Astrocyte (in vitro differentiated cells and primary cell): ENCODE data around the gene JAM2. TPM values are rescaled to one million over a fixed set of nuclear protein-coding genes. Genes with fewer than 3 reads are reported as not detected.

Experiments
- DNase-seq: peaks from one replicate; pipeline ENCODE4 v3.0.0-alpha.2; 2010; ENCODE audit warnings: low read depth
- FAIRE-seq: peaks from 2 replicates; lab custom pipeline; 2011; peaks lifted over from hg19 to GRCh38; lab: Jason Lieb, UNC
- H2AFZ ChIP-seq: 2 replicates; pipeline ENCODE4 v1.6.0; 2012; ENCODE audit warnings: low read depth, low read length, inconsistent platforms
- H3K27ac ChIP-seq: 2 replicates; pipeline ENCODE4 v1.5.1; 2011; ENCODE audit warnings: low read depth, low read length, inconsistent platforms
- H3K27me3 ChIP-seq: 2 replicates; pipeline ENCODE4 v1.6.0; 2011; ENCODE audit warnings: low read length, inconsistent platforms; ENCODE audit not compliant: insufficient read depth
- H3K36me3 ChIP-seq: 2 replicates; pipeline ENCODE4 v1.5.1; 2011; ENCODE audit warnings: low read length, inconsistent platforms; ENCODE audit not compliant: insufficient read depth
- H3K4me1 ChIP-seq: 2 replicates; pipeline ENCODE4 v1.5.1; 2011; ENCODE audit warnings: low read length, inconsistent platforms; ENCODE audit not compliant: insufficient read depth
- H3K4me2 ChIP-seq: 2 replicates; pipeline ENCODE4 v1.6.0; 2012; ENCODE audit warnings: low read length, inconsistent platforms
- H3K4me3 ChIP-seq: 2 replicates; pipeline ENCODE4 v1.5.1; 2011; ENCODE audit warnings: low read depth, mild to moderate bottlenecking, low read length, inconsistent platforms; ENCODE audit not compliant: insufficient read depth
- H3K79me2 ChIP-seq: 2 replicates; pipeline ENCODE4 v1.6.0; 2012; ENCODE audit warnings: mild to moderate bottlenecking, low read length, inconsistent platforms; ENCODE audit not compliant: insufficient read depth
- H3K9ac ChIP-seq: 2 replicates; pipeline ENCODE4 v1.6.0; 2012; ENCODE audit warnings: mild to moderate bottlenecking, low read length, inconsistent platforms
- H3K9me3 ChIP-seq: 2 replicates; pipeline ENCODE4 v1.5.1; 2012; ENCODE audit warnings: low read depth, mild to moderate bottlenecking, low read length, inconsistent platforms; ENCODE audit not compliant: insufficient read depth
- H4K20me1 ChIP-seq: 2 replicates; pipeline ENCODE4 v1.6.0; 2012; ENCODE audit warnings: low read length, inconsistent platforms; ENCODE audit not compliant: insufficient read depth
- H3K27ac Mint-ChIP-seq: one replicate; pipeline ENCODE4 v1.8.0; 2021; ENCODE audit warnings: mild to moderate bottlenecking, mixed read lengths; ENCODE audit not compliant: unreplicated experiment
- H3K27me3 Mint-ChIP-seq: one replicate; pipeline ENCODE4 v1.8.0; 2021; ENCODE audit warnings: low read depth, mixed read lengths; ENCODE audit not compliant: unreplicated experiment
- H3K36me3 Mint-ChIP-seq: one replicate; pipeline ENCODE4 v1.8.0; 2021; ENCODE audit warnings: low read depth, mixed read lengths; ENCODE audit not compliant: unreplicated experiment
- H3K4me1 Mint-ChIP-seq: one replicate; pipeline ENCODE4 v1.8.0; 2021; ENCODE audit warnings: low read depth, mixed read lengths; ENCODE audit not compliant: unreplicated experiment
- H3K4me3 Mint-ChIP-seq: one replicate; pipeline ENCODE4 v1.8.0; 2021; ENCODE audit warnings: mild to moderate bottlenecking, moderate library complexity, mixed read lengths; ENCODE audit not compliant: unreplicated experiment
- H3K9me3 Mint-ChIP-seq: one replicate; pipeline ENCODE4 v1.8.0; 2021; ENCODE audit warnings: mild to moderate bottlenecking, mixed read lengths; ENCODE audit not compliant: unreplicated experiment
- EZH2 ChIP-seq: IDR thresholded peaks from 2 replicates; pipeline ENCODE4 v1.6.1; 2012; ENCODE audit warnings: mild to moderate bottlenecking, low read length, inconsistent platforms; ENCODE audit not compliant: insufficient read depth
- total RNA-seq: library from RNA; stranded (reverse); gene quantifications from 2 replicates; pipeline ENCODE4 v1.2.1, GENCODE V29; 2021
- TF ChIP-seq, protein P1 (sequence below): IDR thresholded peaks from 2 replicates; pipeline ENCODE4 v1.5.1; 2011; ENCODE audit warnings: low read depth, mild to moderate bottlenecking, inconsistent platforms, low read length, moderate library complexity; ENCODE audit not compliant: insufficient read depth

JAM2 gene
- total RNA-seq, 1 donor from 2014 or later: 3.7 TPM

DNA sequence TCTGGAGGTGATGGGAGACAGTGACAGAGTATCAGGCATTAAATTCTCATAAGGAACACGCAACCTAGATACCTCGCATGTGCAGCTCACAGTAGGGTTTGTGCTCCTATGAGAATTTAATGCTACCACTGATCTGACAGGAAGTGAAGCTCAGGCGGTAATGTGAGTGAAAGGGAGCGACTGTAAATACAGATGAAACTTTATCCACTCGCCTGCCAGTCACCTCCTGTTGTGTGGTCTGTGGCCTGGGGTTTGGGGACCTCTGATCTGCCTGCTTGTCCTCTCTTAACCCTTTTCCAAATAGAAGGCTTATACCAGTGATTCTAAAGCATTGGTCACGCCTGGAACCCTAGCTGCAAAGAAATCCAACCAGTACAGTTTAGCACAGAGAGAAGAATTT, 111.0 kb downstream of the JAM2 start:
- Mint-ChIP-seq H3K27me3 (no peaks in the 10 kb centered on the region), H3K36me3 (no peaks in the 10 kb centered on the region), H3K4me3 (no peak overlapping the region), H3K27ac (no peak overlapping the region), H3K4me1 (no peaks in the 10 kb centered on the region), H3K9me3 (no peaks in the 10 kb centered on the region)
- H3K9ac ChIP-seq: no peak overlapping the region
- no peak for TF ChIP-seq EZH2
- TF ChIP-seq, protein P1, sequence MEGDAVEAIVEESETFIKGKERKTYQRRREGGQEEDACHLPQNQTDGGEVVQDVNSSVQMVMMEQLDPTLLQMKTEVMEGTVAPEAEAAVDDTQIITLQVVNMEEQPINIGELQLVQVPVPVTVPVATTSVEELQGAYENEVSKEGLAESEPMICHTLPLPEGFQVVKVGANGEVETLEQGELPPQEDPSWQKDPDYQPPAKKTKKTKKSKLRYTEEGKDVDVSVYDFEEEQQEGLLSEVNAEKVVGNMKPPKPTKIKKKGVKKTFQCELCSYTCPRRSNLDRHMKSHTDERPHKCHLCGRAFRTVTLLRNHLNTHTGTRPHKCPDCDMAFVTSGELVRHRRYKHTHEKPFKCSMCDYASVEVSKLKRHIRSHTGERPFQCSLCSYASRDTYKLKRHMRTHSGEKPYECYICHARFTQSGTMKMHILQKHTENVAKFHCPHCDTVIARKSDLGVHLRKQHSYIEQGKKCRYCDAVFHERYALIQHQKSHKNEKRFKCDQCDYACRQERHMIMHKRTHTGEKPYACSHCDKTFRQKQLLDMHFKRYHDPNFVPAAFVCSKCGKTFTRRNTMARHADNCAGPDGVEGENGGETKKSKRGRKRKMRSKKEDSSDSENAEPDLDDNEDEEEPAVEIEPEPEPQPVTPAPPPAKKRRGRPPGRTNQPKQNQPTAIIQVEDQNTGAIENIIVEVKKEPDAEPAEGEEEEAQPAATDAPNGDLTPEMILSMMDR: no peak
- H3K4me1 ChIP-seq: no peaks in the 10 kb centered on the region
- no peaks in the 10 kb centered on the region for H3K27me3 ChIP-seq
- H3K36me3 ChIP-seq: peaks cover 16% of the 10 kb centered on the region
- H2AFZ ChIP-seq: no peak overlapping the region
- FAIRE-seq: no peak
- H3K27ac ChIP-seq: no peak overlapping the region
- H3K79me2 ChIP-seq: no peaks in the 10 kb centered on the region
- no peak for DNase-seq
- H3K4me3 ChIP-seq: no peak overlapping the region
- no peaks in the 10 kb centered on the region for H4K20me1 ChIP-seq
- H3K9me3 ChIP-seq: no peaks in the 10 kb centered on the region
- H3K4me2 ChIP-seq: no peak overlapping the region

DNA sequence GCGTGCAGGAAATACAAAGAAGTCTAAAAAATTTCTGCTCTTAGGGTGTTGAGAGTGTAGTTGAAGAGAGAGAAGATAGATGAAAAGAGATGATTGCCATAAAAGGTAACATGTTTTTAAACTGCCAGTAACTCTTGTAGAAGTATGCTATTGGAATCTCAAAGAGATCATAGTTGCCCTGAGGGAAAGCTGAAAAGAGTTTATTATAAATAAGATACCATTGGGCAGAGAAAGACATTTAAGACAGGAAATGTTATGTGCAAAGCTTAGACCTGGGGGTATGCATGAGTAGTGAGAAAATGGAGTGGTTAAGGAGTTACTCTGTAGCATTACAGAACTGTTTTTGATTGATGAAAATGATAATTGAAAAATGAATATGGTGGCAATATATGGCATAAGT, 113.4 kb downstream of the JAM2 start:
- H3K9me3 Mint-ChIP-seq: no peaks in the 10 kb centered on the region
- Histone ChIP-seq H3K9ac (no peak overlapping the region), H3K4me1 (no peaks in the 10 kb centered on the region), H3K4me3 (no peak overlapping the region), H3K36me3 (peaks cover 16% of the 10 kb centered on the region), H2AFZ (no peak overlapping the region), H3K27me3 (no peaks in the 10 kb centered on the region), H4K20me1 (no peaks in the 10 kb centered on the region), H3K4me2 (no peak overlapping the region), H3K79me2 (no peaks in the 10 kb centered on the region), H3K9me3 (no peaks in the 10 kb centered on the region), H3K27ac (no peak overlapping the region)
- no peak overlapping the region for H3K27ac Mint-ChIP-seq
- FAIRE-seq (no peak), DNase-seq (no peak)
- H3K4me3 Mint-ChIP-seq: no peak overlapping the region
- H3K4me1 Mint-ChIP-seq: no peaks in the 10 kb centered on the region
- H3K27me3 Mint-ChIP-seq: no peaks in the 10 kb centered on the region
- no peaks in the 10 kb centered on the region for H3K36me3 Mint-ChIP-seq
- TF ChIP-seq, protein P1: no peak
- no peak for TF ChIP-seq EZH2

DNA sequence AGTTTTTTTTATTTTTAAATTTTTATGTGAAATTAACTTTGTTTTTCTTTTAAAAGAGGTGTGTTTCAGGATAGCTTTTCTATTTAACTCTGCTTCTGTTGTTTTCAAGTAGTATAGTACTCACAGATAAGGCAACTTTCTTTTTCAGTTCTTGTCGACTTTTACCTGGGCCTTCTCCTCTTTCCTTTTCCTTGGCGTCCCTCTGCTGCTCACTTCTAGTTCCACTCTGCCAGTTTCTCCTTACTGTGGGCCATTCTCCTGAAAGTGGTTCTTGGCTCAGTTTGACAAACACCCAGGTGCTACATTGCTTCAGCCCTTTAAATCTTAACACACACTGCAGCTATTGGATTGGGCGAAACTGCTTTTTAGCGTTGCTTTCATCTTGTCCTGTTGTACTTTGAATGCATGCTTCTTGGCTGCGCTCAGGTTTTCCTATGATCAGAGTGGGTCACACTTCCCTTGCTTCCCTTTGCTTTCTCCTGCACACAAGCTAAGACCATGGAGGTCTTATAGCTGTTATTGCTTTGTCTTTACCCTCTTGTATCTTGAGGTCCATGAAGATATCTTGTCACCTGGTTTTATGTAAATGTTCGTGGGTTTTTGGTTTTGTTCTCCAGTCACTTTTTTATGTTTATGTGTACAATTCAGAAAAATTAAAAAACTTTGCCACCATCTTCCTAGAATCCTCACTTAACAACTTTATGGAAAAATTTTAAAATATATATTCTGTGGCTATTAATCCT, 117.3 kb downstream of the JAM2 start:
- Mint-ChIP-seq H3K4me1 (no peaks in the 10 kb centered on the region), H3K9me3 (no peaks in the 10 kb centered on the region), H3K36me3 (peaks cover 5% of the 10 kb centered on the region), H3K27me3 (no peaks in the 10 kb centered on the region), H3K4me3 (no peak overlapping the region), H3K27ac (no peak overlapping the region)
- Histone ChIP-seq H3K79me2 (no peaks in the 10 kb centered on the region), H3K9ac (no peak overlapping the region), H3K4me1 (no peaks in the 10 kb centered on the region), H3K27ac (no peak overlapping the region), H3K9me3 (no peaks in the 10 kb centered on the region), H3K36me3 (peaks cover 19% of the 10 kb centered on the region), H3K4me3 (no peak overlapping the region), H3K4me2 (no peak overlapping the region), H3K27me3 (no peaks in the 10 kb centered on the region), H4K20me1 (no peaks in the 10 kb centered on the region), H2AFZ (no peak overlapping the region)
- TF ChIP-seq, protein P1: no peak
- TF ChIP-seq EZH2: no peak
- FAIRE-seq (no peak), DNase-seq (no peak)
